Upper lobe of left lung (tissue), 6 donors: Measurements from ENCODE around the gene SPATA32. TPM values are rescaled to one million over a fixed set of nuclear protein-coding genes. Genes with fewer than 3 reads are reported as not detected.

Experiments used
- ATAC-seq, 2 donors: fragments of 200-7000 bp; cut with Tn5 transposase; one replicate each; pipeline ENCODE4 v1.9.1; 2022; ENCODE audit warnings: mild to moderate bottlenecking in 2 of 2, moderate library complexity in 2 of 2; ENCODE audit not compliant: low FRiP score in 2 of 2
- DNase-seq, 2 donors: peaks; one replicate each; pipeline ENCODE4 v3.0.0-alpha.2; 2019 to 2020
- H3K27ac ChIP-seq, 4 donors: fragments of 200-600 bp; sonication (generic); one replicate each; pipeline ENCODE4 v1.5.1; 2016 to 2019
- H3K27me3 ChIP-seq, 4 donors: fragments of 200-600 bp; sonication (generic); one replicate each; pipeline ENCODE4 v1.5.1; 2017 to 2019
- H3K36me3 ChIP-seq, 4 donors: fragments of 200-600 bp; sonication (generic); one replicate each; pipeline ENCODE4 v1.5.1; 2016 to 2019
- H3K4me1 ChIP-seq, 4 donors: fragments of 200-600 bp; sonication (generic); one replicate each; pipeline ENCODE4 v1.5.1; 2018 to 2019
- H3K4me3 ChIP-seq, 4 donors: fragments of 200-600 bp; sonication (generic); one replicate each; pipeline ENCODE4 v1.5.1; 2017 to 2019; ENCODE audit warnings: mild to moderate bottlenecking in 2 of 4, moderate library complexity in 1 of 4
- H3K9me3 ChIP-seq, 4 donors: fragments of 200-600 bp; sonication (generic); one replicate each; pipeline ENCODE4 v1.5.1; 2018 to 2019
- POLR2AphosphoS5 ChIP-seq, 2 donors: sonication (generic); formaldehyde crosslinking; IDR thresholded peaks; one replicate each; pipeline ENCODE4 v1.5.1; 2017; ENCODE audit warnings: antibody characterized with exemption in 2 of 2
- WGBS, 2 donors: methylation state at CpG; one replicate each; pipeline ENCODE4 v1.1.5; 2017 to 2018; 5-methylcytosine and 5-hydroxymethylcytosine counted together
- total RNA-seq, 6 donors: library from RNA; depleted of rRNA in 4 of 6; stranded (reverse); fragments of >200 nt in 4 of 6; gene quantifications; one replicate each; pipeline versions ENCODE4 v1.1.0 to v1.2.1, GENCODE V29; 2016 to 2021
- TF ChIP-seq, protein P1 (sequence below), 6 experiments: fragments of 450-650 bp in 4 of 6; fragments of 200-600 bp in 2 of 6; sonication (generic) in 2 of 6; IDR thresholded peaks; one replicate each; pipeline ENCODE4 v1.5.1; 2016 to 2019; ENCODE audit warnings: antibody characterized with exemption in 6 of 6
- donor health status: DM: no; HTN: no; CAD: no; lungs with moderate emphysema.
- donor health status: DM: no; HTN: yes; CAD: no; lungs with severe emphysema.

Gene SPATA32
- total RNA-seq, 6 donors from 2014 or later: 0.20 TPM; not detected in 5

DNA sequence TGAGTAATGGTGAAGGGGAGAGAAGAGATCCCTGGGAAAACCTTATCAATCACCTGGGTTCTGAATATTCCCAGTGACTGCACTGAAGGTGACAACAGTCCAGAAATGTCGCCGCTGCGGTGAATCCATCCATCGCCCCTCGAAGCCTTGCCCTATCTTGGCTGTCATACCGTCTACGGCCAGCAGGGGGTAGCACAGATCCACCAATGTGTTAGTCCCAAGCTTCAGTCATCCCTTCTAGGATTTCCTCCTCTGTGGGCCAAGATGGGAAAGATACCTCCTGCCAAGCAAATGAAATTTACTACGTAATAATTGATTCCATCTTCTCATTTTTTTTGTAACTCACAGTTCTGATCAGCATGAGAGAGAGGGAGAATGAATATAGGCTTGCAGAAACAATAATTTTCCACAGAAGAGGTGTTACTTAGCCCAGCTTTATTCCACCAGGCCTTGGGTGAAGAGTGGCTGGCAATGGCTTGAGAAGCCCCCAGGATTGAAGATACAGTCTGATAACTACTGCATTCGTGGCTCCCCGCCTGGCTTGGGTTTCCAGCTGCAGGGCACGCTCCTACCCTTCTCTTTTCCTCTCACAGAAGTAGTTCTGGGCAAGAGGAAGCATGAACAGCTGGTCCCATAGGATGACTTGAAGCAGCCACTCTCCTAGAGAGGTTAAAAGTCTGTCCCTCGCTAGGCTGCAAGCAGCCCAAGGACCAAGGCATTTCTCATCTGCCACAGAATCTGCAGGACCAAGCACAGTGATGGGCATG is 42.8 kb downstream of the SPATA32 start:
- Histone ChIP-seq H3K4me3 (no peak overlapping the region), H3K36me3 (no peaks in the 10 kb centered on the region), H3K27me3 (peaks cover 0 to 6% (median 0%) of the 10 kb centered on the region in 4 donors), H3K4me1 (peaks cover 4 to 31% (median 10%) of the 10 kb centered on the region in 4 donors), H3K27ac (no peak overlapping the region), H3K9me3 (no peaks in the 10 kb centered on the region)
- TF ChIP-seq, protein P1, sequence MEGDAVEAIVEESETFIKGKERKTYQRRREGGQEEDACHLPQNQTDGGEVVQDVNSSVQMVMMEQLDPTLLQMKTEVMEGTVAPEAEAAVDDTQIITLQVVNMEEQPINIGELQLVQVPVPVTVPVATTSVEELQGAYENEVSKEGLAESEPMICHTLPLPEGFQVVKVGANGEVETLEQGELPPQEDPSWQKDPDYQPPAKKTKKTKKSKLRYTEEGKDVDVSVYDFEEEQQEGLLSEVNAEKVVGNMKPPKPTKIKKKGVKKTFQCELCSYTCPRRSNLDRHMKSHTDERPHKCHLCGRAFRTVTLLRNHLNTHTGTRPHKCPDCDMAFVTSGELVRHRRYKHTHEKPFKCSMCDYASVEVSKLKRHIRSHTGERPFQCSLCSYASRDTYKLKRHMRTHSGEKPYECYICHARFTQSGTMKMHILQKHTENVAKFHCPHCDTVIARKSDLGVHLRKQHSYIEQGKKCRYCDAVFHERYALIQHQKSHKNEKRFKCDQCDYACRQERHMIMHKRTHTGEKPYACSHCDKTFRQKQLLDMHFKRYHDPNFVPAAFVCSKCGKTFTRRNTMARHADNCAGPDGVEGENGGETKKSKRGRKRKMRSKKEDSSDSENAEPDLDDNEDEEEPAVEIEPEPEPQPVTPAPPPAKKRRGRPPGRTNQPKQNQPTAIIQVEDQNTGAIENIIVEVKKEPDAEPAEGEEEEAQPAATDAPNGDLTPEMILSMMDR (IDR thresholded peaks at IDR 0.05): peak; percentile 94 to 99 (median 96)
- TF ChIP-seq POLR2AphosphoS5 (IDR thresholded peaks at IDR 0.05): no peak
- peak in 1 of 2 donors; percentile 79 for DNase-seq
- ATAC-seq: peak; percentile 88 to 92
- WGBS, 2 donors: 14 to 18% methylated on average over 9 to 12 of the region's 12 CpGs

Other genes starting within 250 kb of the SPATA32 start
- 10 to 100 TPM; 16.0 to 29.3 (median 22.2) TPM for gene DCAKD, start 210.5 kb downstream of the SPATA32 start, total RNA-seq
- 100 to 1,000 TPM in 3 of 6 donors, 10 to 100 TPM in 3; 55.1 to 132 (median 92.3) TPM for gene NMT1, start 200.8 kb downstream of the SPATA32 start, total RNA-seq
- 10 to 100 TPM; 24.2 to 65.6 (median 50.6) TPM for gene PLCD3, start 129.6 kb downstream of the SPATA32 start, total RNA-seq
- 10 to 100 TPM in 5 of 6 donors, 1 to 10 TPM in 1; 9.7 to 68.1 (median 23.4) TPM for gene ACBD4, start 126.4 kb downstream of the SPATA32 start, total RNA-seq
- gene HEXIM1, start 113.6 kb downstream of the SPATA32 start, total RNA-seq: 10 to 100 TPM; 19.9 to 43.8 (median 32.3) TPM
- gene HEXIM2, start 100.2 kb downstream of the SPATA32 start, total RNA-seq: 10 to 100 TPM in 2 of 6 donors, 1 to 10 TPM in 4; 4.1 to 14.7 (median 9.3) TPM
- 100 to 1,000 TPM in 3 of 6 donors, 10 to 100 TPM in 3; 42.9 to 119 (median 98.3) TPM for gene FMNL1, start 40.2 kb downstream of the SPATA32 start, total RNA-seq
- 10 to 100 TPM; 11.4 to 17.8 (median 13.5) TPM for gene MAP3K14, start 54.9 kb upstream of the SPATA32 start, total RNA-seq
- gene ARHGAP27, start 170.8 kb upstream of the SPATA32 start, total RNA-seq: 100 to 1,000 TPM in 1 of 6 donors, 10 to 100 TPM in 5; 46.1 to 243 (median 81.4) TPM
- gene PLEKHM1, start 228.6 kb upstream of the SPATA32 start, total RNA-seq: 100 to 1,000 TPM in 2 of 6 donors, 10 to 100 TPM in 4; 52.1 to 229 (median 72.0) TPM